ENCODE measurements around the gene ATG16L2. TPM values are rescaled to one million over a fixed set of nuclear protein-coding genes. Genes with fewer than 3 reads are reported as not detected.

The ATG16L2 gene, protein sequence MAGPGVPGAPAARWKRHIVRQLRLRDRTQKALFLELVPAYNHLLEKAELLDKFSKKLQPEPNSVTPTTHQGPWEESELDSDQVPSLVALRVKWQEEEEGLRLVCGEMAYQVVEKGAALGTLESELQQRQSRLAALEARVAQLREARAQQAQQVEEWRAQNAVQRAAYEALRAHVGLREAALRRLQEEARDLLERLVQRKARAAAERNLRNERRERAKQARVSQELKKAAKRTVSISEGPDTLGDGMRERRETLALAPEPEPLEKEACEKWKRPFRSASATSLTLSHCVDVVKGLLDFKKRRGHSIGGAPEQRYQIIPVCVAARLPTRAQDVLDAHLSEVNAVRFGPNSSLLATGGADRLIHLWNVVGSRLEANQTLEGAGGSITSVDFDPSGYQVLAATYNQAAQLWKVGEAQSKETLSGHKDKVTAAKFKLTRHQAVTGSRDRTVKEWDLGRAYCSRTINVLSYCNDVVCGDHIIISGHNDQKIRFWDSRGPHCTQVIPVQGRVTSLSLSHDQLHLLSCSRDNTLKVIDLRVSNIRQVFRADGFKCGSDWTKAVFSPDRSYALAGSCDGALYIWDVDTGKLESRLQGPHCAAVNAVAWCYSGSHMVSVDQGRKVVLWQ
- total RNA-seq: 1 to 10 TPM; 3.1 to 8.1 (median 4.3) TPM

DNA sequence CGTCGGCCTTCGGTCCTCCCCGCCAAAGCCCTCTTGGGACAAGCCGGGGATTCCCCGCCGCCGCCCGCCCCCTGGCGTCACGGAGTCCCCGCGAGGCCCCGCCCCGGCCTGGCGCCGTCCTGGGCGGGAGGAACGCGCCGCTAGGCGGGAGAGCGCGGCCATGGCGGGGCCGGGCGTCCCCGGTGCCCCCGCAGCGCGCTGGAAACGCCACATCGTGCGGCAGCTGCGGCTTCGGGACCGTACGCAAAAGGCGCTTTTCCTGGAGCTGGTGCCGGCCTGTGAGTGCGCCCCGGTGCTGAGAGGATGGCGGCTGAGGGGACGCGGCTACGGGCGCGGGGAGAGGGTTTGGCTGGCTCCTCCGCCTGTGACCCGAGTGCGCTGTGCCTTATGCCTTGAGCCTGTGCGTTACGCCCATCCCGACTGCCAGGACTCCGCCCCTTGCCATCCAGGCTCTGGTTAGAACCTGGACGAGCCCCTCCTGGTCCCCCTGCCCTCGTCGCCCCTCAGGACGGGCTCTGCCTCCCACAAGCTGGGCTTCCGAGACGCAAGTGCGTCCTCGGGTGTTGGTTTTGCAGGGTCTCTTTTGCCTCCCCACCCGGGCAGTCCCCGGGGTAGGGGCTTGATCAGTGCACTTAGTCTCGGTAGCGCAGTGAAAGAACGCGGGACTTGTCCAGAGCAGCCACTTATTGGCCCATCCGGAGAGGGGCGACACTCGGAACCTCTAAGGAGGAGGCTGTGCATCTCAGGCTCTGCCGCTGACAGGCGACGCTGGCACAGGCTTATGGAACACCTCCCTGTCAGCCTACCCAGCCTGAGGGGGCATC, at the start of gene ATG16L2:
Gene ATG16L2 (plus strand): TSS at position 126 of the 824 bp plus-strand sequence. CDS start 35 bp downstream, at position 161.
- ATAC-seq (peak; percentile 88 to 90), DNase-seq (peak; percentile 71 to 78)
- intact Hi-C loops (cut with DNase I; ENCODE audit: low total_unique reads): loop anchor here (1.0 to 2.0 kb wide), 4 partner anchors 8 to 328 kb away; partner anchors contain the start of gene FCHSD2
- H3K9me3 ChIP-seq: no peaks in the 10 kb centered on the region
- peaks cover 13 to 26% of the 10 kb centered on the region in 2 donors for H3K4me1 ChIP-seq
- peaks cover 0 to 1% of the 10 kb centered on the region in 2 donors for H3K36me3 ChIP-seq
- in situ Hi-C loops (cut with MboI; ENCODE audit: low sequenced_read_pairs in 4 of 4): no loop called here
- H3K27me3 ChIP-seq: no peaks in the 10 kb centered on the region
- TF ChIP-seq, protein P1, sequence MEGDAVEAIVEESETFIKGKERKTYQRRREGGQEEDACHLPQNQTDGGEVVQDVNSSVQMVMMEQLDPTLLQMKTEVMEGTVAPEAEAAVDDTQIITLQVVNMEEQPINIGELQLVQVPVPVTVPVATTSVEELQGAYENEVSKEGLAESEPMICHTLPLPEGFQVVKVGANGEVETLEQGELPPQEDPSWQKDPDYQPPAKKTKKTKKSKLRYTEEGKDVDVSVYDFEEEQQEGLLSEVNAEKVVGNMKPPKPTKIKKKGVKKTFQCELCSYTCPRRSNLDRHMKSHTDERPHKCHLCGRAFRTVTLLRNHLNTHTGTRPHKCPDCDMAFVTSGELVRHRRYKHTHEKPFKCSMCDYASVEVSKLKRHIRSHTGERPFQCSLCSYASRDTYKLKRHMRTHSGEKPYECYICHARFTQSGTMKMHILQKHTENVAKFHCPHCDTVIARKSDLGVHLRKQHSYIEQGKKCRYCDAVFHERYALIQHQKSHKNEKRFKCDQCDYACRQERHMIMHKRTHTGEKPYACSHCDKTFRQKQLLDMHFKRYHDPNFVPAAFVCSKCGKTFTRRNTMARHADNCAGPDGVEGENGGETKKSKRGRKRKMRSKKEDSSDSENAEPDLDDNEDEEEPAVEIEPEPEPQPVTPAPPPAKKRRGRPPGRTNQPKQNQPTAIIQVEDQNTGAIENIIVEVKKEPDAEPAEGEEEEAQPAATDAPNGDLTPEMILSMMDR (IDR thresholded peaks at IDR 0.05 in 4 of 5, conservative IDR thresholded peaks at IDR 0.05 in 1 of 5): peak; percentile 7 to 69 (median 33)
- TF ChIP-seq POLR2A (IDR thresholded peaks at IDR 0.05): peak; percentile 65 to 70
- H3K27ac ChIP-seq: peak within 1 kb of the TSS; percentile 88 to 100 (median 94)
- peak within 1 kb of the TSS; percentile 75 to 100 (median 94) for H3K4me3 ChIP-seq

DNA sequence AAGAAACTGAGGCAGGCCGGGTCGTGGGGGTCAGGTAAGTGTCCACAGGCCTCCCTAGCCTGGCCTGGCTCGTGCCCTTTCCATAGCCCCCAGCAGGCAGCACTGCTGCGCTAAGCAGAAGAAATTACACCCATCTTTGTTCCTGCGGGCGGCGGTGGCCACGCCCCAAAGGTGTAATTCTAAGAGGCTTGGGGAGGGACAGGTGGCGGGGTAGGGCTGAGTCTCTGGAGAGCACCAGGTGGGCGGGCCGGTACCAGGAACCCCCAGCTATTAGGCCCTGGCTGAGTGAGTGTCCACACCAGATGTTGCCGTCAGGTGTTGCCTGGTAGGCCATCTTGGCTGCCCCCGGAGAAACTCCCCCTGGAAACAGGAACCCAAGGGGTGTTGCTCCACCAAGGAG, 49.7 kb upstream of the ATG16L2 start:
- ATAC-seq (no peak), DNase-seq (no peak)
- Histone ChIP-seq H3K36me3 (no peaks in the 10 kb centered on the region), H3K27ac (no peak overlapping the region), H3K9me3 (no peaks in the 10 kb centered on the region), H3K4me3 (no peak overlapping the region), H3K4me1 (peaks cover 7 to 13% of the 10 kb centered on the region in 2 donors), H3K27me3 (no peaks in the 10 kb centered on the region)
- in situ Hi-C loops (cut with MboI; ENCODE audit: low sequenced_read_pairs in 4 of 4): no loop called here
- intact Hi-C loops (cut with DNase I; ENCODE audit: low total_unique reads): no loop called here
- TF ChIP-seq, protein P1 (IDR thresholded peaks at IDR 0.05 in 4 of 5, conservative IDR thresholded peaks at IDR 0.05 in 1 of 5): no peak

DNA sequence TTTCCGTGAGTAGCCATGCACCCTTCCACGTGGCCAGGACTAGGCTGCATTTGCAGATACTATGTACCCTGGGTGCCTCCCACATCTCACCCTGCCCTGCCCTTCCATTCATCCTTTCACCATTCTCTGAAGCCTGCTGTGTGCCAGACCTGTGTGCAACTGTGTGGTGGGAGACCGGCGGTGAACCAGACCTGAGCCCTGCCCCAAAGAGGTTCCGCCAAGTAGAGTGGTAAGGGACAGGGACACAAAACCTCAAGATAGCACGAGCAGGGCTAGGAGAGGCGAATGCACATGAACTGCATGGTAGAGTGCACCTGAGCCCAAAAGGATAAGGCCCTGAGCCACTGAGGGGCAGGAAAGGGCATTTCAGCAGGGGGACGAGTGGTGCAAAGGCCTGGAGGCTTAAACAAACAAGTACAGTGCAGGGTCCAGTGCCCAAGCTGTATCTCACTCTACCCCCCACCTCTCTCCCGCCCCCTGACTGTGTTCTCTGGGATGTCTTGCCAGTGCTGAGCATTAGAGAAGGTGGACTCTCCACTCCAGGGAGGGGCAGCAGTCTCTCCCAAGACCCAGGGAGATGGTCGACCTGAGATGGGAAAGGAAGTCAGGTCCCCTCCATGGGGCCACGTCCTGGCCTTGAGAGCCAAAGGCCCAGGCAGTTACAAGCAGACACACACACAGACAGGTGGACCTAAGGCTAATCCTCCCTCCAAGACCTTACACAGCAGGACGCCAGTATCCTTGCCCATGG, 47.9 kb upstream of the ATG16L2 start:
- intact Hi-C loops (cut with DNase I; ENCODE audit: low total_unique reads): no loop called here

More for the DNA sequence above, 47.9 kb upstream of the ATG16L2 start:
- no peaks in the 10 kb centered on the region for H3K36me3 ChIP-seq
- no peaks in the 10 kb centered on the region for H3K27me3 ChIP-seq
- DNase-seq (no peak), ATAC-seq (no peak)
- no peak overlapping the region for H3K27ac ChIP-seq
- H3K9me3 ChIP-seq: no peaks in the 10 kb centered on the region
- no peaks in the 10 kb centered on the region for H3K4me1 ChIP-seq
- no peak overlapping the region for H3K4me3 ChIP-seq
- in situ Hi-C loops (cut with MboI; ENCODE audit: low sequenced_read_pairs in 4 of 4): no loop called here
- no peak for TF ChIP-seq POLR2A (IDR thresholded peaks at IDR 0.05)
- TF ChIP-seq, protein P1 (IDR thresholded peaks at IDR 0.05 in 4 of 5, conservative IDR thresholded peaks at IDR 0.05 in 1 of 5): no peak
